Transverse colon (tissue), 4 donors: ENCODE data around the gene STK32B. TPM values are rescaled to one million over a fixed set of nuclear protein-coding genes. Genes with fewer than 3 reads are reported as not detected.

Experiments
- DNase-seq: peaks from one replicate; pipeline ENCODE4 v3.0.0-alpha.2; 2019
- H3K27ac ChIP-seq, 4 donors: fragments of 200-600 bp; sonication (generic); 2 replicates each; pipeline ENCODE4 v1.5.1; 2016 to 2018; ENCODE audit warnings: inconsistent platforms in 4 of 4
- H3K27me3 ChIP-seq: fragments of 200-600 bp; sonication (generic); 2 replicates; pipeline ENCODE4 v1.5.1; 2017; ENCODE audit warnings: inconsistent platforms
- H3K36me3 ChIP-seq, 4 donors: fragments of 200-600 bp; sonication (generic); 2 replicates each; pipeline ENCODE4 v1.5.1; 2017 to 2019; ENCODE audit warnings: inconsistent platforms in 4 of 4
- H3K4me1 ChIP-seq, 4 donors: fragments of 200-600 bp; sonication (generic); 2 replicates each; pipeline ENCODE4 v1.5.1; 2017 to 2020; ENCODE audit warnings: inconsistent platforms in 4 of 4
- H3K4me3 ChIP-seq, 4 donors: fragments of 200-600 bp; sonication (generic); 1 replicate in 1 of 4; 2 replicates in 3 of 4; pipeline versions ENCODE4 v1.5.1 to v1.6.1; 2017 to 2019; ENCODE audit warnings: inconsistent platforms in 4 of 4
- H3K9me3 ChIP-seq, 2 donors: fragments of 200-600 bp; sonication (generic); 2 replicates each; pipeline ENCODE4 v1.5.1; 2017 to 2019; ENCODE audit warnings: inconsistent platforms in 2 of 2
- EP300 ChIP-seq: sonication (generic); formaldehyde crosslinking; IDR thresholded peaks from one replicate; pipeline ENCODE4 v1.6.1; 2017; ENCODE audit warnings: antibody characterized with exemption, low read depth
- POLR2A ChIP-seq: fragments of 450-650 bp; IDR thresholded peaks from one replicate; pipeline ENCODE4 v1.6.1; 2016; ENCODE audit warnings: antibody characterized with exemption, mild to moderate bottlenecking, moderate library complexity
- POLR2AphosphoS5 ChIP-seq, 3 donors: sonication (generic); formaldehyde crosslinking; IDR thresholded peaks; one replicate each; pipeline ENCODE4 v1.6.1; 2016; ENCODE audit warnings: antibody characterized with exemption in 3 of 3
- WGBS, 2 donors: methylation state at CpG; one replicate each; pipeline ENCODE4 v1.1.5; 2018; ENCODE audit warnings: low coverage in 1 of 2; 5-methylcytosine and 5-hydroxymethylcytosine counted together
- in situ Hi-C, 4 donors: fragments of 200-750 bp; cut with MboI; loops; one replicate each; pipeline versions ENCODE4 v1.15.0 to v1.15.1; 2017; ENCODE audit warnings: low sequenced_read_pairs in 3 of 4, low pct_ligation_motif_present in 1 of 4, low pct_unique_long_range_greater_than_20kb in 1 of 4
- intact Hi-C: fragments of 100-400 bp; cut with DNase I; formaldehyde crosslinking; loops from one replicate; pipeline ENCODE4 v1.15.1; 2023; ENCODE audit warnings: low total_unique reads
- total RNA-seq, 4 donors: library from RNA; depleted of rRNA; stranded (reverse); fragments of >200 nt; gene quantifications; one replicate each; pipeline ENCODE4 v1.1.0, GENCODE V29; 2016
- TF ChIP-seq, protein P1 (sequence below), 5 experiments: fragments of 200-600 bp in 3 of 5; fragments of 450-650 bp in 2 of 5; sonication (generic) in 3 of 5; IDR thresholded peaks; 1 replicate in 2 of 5; 2 replicates in 3 of 5; pipeline ENCODE4 v1.5.1; 2016 to 2017; ENCODE audit warnings: antibody characterized with exemption in 5 of 5, inconsistent platforms in 3 of 5, mild to moderate bottlenecking in 2 of 5, moderate library complexity in 1 of 5

STK32B gene
- total RNA-seq, 4 donors from 2014 or later: 0.37 to 1.1 (median 0.64) TPM

GRCh38 chr4:5203309-5203992 is 152.2 kb downstream of the STK32B start:
- in situ Hi-C loops: no loop called here
- WGBS, 2 donors: 75 to 84% methylated on average over 7 of the region's 7 CpGs
- no peaks in the 10 kb centered on the region for H3K36me3 ChIP-seq

GRCh38 chr4:5203993-5204310 is 152.7 kb downstream of the STK32B start:
- H3K4me3 ChIP-seq: no peak overlapping the region
- H3K36me3 ChIP-seq: no peaks in the 10 kb centered on the region
- DNase-seq: no peak
- in situ Hi-C loops: no loop called here
- no peaks in the 10 kb centered on the region for H3K4me1 ChIP-seq
- H3K9me3 ChIP-seq: no peaks in the 10 kb centered on the region
- no peak for TF ChIP-seq EP300
- TF ChIP-seq POLR2AphosphoS5 (IDR thresholded peaks at IDR 0.05): no peak
- TF ChIP-seq, protein P1, sequence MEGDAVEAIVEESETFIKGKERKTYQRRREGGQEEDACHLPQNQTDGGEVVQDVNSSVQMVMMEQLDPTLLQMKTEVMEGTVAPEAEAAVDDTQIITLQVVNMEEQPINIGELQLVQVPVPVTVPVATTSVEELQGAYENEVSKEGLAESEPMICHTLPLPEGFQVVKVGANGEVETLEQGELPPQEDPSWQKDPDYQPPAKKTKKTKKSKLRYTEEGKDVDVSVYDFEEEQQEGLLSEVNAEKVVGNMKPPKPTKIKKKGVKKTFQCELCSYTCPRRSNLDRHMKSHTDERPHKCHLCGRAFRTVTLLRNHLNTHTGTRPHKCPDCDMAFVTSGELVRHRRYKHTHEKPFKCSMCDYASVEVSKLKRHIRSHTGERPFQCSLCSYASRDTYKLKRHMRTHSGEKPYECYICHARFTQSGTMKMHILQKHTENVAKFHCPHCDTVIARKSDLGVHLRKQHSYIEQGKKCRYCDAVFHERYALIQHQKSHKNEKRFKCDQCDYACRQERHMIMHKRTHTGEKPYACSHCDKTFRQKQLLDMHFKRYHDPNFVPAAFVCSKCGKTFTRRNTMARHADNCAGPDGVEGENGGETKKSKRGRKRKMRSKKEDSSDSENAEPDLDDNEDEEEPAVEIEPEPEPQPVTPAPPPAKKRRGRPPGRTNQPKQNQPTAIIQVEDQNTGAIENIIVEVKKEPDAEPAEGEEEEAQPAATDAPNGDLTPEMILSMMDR (IDR thresholded peaks at IDR 0.05): no peak
- TF ChIP-seq POLR2A: no peak
- no peak overlapping the region for H3K27ac ChIP-seq
- 69 to 72% methylated on average over 3 of the region's 3 CpGs for WGBS, 2 donors
- intact Hi-C loops: no loop called here
- no peaks in the 10 kb centered on the region for H3K27me3 ChIP-seq

More at GRCh38 chr4:5203309-5203992, 152.2 kb downstream of the STK32B start:
- Histone ChIP-seq H3K27me3 (no peaks in the 10 kb centered on the region), H3K27ac (no peak overlapping the region), H3K4me1 (no peaks in the 10 kb centered on the region), H3K4me3 (no peak overlapping the region), H3K9me3 (no peaks in the 10 kb centered on the region)
- no peak for DNase-seq
- TF ChIP-seq, protein P1 (IDR thresholded peaks at IDR 0.05): no peak
- no peak for TF ChIP-seq POLR2A
- no peak for TF ChIP-seq EP300
- TF ChIP-seq POLR2AphosphoS5 (IDR thresholded peaks at IDR 0.05): no peak
- intact Hi-C loops: no loop called here

DNA sequence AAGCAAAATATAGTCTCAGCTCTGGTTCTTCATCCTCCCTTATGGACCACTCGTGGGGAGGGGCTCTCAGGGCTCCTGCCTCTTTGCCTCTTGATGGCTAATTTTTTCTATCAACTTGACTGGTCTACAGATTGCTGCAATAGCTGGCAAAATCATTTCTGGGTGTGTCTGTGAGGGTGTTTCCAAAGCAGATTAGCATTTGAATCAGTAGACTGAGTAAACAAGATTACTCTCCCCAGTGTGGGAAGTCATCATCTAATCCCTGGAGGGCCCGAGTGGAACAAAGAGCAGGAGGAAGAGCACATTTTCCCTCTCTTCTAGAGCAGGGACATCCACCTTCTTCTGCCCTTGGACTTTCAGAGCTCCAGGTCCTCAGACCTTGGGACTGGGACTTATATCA is 153.5 kb downstream of the STK32B start:
- Histone ChIP-seq H3K27ac (no peak overlapping the region), H3K4me3 (no peak overlapping the region), H3K36me3 (no peaks in the 10 kb centered on the region), H3K27me3 (no peaks in the 10 kb centered on the region), H3K9me3 (no peaks in the 10 kb centered on the region), H3K4me1 (no peaks in the 10 kb centered on the region)
- DNase-seq: no peak
- intact Hi-C loops: no loop called here
- in situ Hi-C loops: no loop called here
- 25% methylated on average over 2 of the region's 2 CpGs; no CpG with 5 or more reads in 1 of the 2 donors for WGBS, 2 donors
- TF ChIP-seq POLR2A (no peak), EP300 (no peak), POLR2AphosphoS5 (IDR thresholded peaks at IDR 0.05) (no peak)
- TF ChIP-seq, protein P1 (IDR thresholded peaks at IDR 0.05): no peak

DNA sequence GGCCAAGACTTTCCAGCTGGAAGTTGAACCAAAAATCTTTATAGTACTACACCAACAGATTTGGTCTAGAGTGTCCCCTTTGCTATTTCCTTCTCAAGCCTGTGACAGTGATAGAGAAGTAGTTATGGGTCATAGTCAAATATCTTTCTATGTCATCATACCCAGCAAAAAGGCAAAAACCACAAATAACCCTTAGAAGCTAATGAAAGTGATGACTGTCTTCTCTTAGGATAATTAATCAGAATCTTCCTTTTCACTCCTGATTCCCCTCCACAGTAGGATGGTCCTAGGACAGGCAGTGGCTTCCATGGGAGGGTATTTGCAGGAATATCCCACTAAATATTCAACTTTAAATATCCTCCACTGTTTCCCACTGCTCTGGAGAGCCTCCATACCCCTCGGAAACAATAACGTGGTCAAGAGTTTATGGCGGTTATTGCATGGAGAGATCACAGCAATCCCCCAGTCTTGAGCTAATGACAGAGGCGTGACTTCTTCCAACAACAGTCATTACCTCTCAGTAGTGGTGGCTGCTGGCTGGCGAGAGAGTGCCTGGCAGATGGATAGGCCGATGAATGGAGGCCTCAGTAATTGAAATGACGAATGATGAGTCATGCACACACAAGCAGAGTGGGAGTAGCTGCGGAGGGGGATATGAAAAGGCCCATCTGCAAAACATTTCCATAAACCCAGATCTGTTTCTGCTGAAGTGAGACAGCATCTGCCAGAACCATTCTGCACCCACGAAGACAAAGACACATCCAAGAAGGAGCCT is 154.9 kb downstream of the STK32B start:
- DNase-seq: no peak
- WGBS, 2 donors: 40 to 57% methylated on average over 2 to 9 of the region's 9 CpGs
- Histone ChIP-seq H3K27me3 (no peaks in the 10 kb centered on the region), H3K36me3 (no peaks in the 10 kb centered on the region), H3K27ac (no peak overlapping the region), H3K9me3 (no peaks in the 10 kb centered on the region), H3K4me1 (no peaks in the 10 kb centered on the region), H3K4me3 (no peak overlapping the region)
- in situ Hi-C loops: no loop called here
- TF ChIP-seq, protein P1 (IDR thresholded peaks at IDR 0.05): no peak
- TF ChIP-seq POLR2A (no peak), EP300 (no peak), POLR2AphosphoS5 (IDR thresholded peaks at IDR 0.05) (no peak)
- intact Hi-C loops: no loop called here
